H1 (cell line): ENCODE results near the gene FAM216A. TPM values are rescaled to one million over a fixed set of nuclear protein-coding genes. Genes with fewer than 3 reads are reported as not detected.
A peak's percentile ranks its signal among the peaks of the same experiment; 100 is the strongest.

Source experiments
- CTCF ChIA-PET: fragments of 300-600 bp; sonication (Branson Sonifier 250); formaldehyde crosslinking; loops from one replicate; lab custom pipeline; 2021; ENCODE audit not compliant: partially characterized antibody; lab: Charles Lee
- POLR2A ChIA-PET: fragments of 300-600 bp; sonication (Branson Sonifier 250); formaldehyde crosslinking; loops from one replicate; lab custom pipeline; 2021; ENCODE audit warnings: inconsistent platforms; ENCODE audit not compliant: partially characterized antibody; lab: Charles Lee
- DNase-seq, 2 experiments: peaks; one replicate each; pipeline versions ENCODE4 v3.0.0 to v3.0.0-alpha.2; 2010 to 2022; ENCODE audit warnings: low spot score in 2 of 2, low read depth in 1 of 2, mixed read lengths in 1 of 2
- FAIRE-seq: peaks from 2 replicates; lab custom pipeline; 2011; peaks lifted over from hg19 to GRCh38; lab: Jason Lieb, UNC
- H2AFZ ChIP-seq: 2 replicates; pipeline ENCODE4 v1.8.1; 2012; ENCODE audit warnings: low read length, inconsistent platforms
- H2AK5ac ChIP-seq: 2 replicates; pipeline ENCODE4 v1.6.1; 2013; ENCODE audit warnings: low read depth, low read length
- H2BK120ac ChIP-seq: replicated peaks from 2 replicates; pipeline ENCODE3; 2013; ENCODE audit warnings: low read depth, low read length, inconsistent platforms
- H2BK12ac ChIP-seq: 2 replicates; pipeline ENCODE4 v1.6.1; 2013; ENCODE audit warnings: low read depth, low read length
- H2BK15ac ChIP-seq: 2 replicates; pipeline ENCODE4 v1.6.1; 2013; ENCODE audit warnings: low read length
- H2BK20ac ChIP-seq: 2 replicates; pipeline ENCODE4 v1.6.1; 2013; ENCODE audit warnings: low read length
- H2BK5ac ChIP-seq: 2 replicates; pipeline ENCODE4 v1.6.1; 2013; ENCODE audit warnings: low read depth, low read length
- H3K14ac ChIP-seq: 2 replicates; pipeline ENCODE4 v1.6.1; 2013; ENCODE audit warnings: inconsistent platforms; ENCODE audit not compliant: insufficient read length
- H3K18ac ChIP-seq: 2 replicates; pipeline ENCODE4 v1.6.1; 2013; ENCODE audit warnings: low read length; ENCODE audit errors: extremely low read depth
- H3K23ac ChIP-seq: 2 replicates; pipeline ENCODE4 v1.6.1; 2013; ENCODE audit warnings: inconsistent platforms; ENCODE audit not compliant: insufficient read length
- H3K23me2 ChIP-seq: 2 replicates; pipeline ENCODE4 v1.6.1; 2013; ENCODE audit warnings: low read depth, low read length
- H3K27ac ChIP-seq: 2 replicates; pipeline ENCODE4 v1.6.1; 2011; ENCODE audit warnings: low read depth, low read length, inconsistent platforms
- H3K27me3 ChIP-seq, 4 experiments: replicated peaks in 1 of 4; 1 replicate in 1 of 4; 2 replicates in 3 of 4; pipeline versions ENCODE4 v1.6.1 to v1.8.1; 2011 to 2013; ENCODE audit warnings: low read length in 3 of 4, mild to moderate bottlenecking in 3 of 4, inconsistent platforms in 2 of 4, mixed read lengths in 2 of 4, moderate library complexity in 1 of 4; ENCODE audit not compliant: control insufficient read depth in 3 of 4, insufficient read depth in 3 of 4; ENCODE audit errors: extremely low read depth in 1 of 4
- H3K36me3 ChIP-seq, 4 experiments: 2 replicates each; pipeline versions ENCODE4 v1.6.1 to v1.8.1; 2011 to 2013; ENCODE audit warnings: mild to moderate bottlenecking in 4 of 4, low read length in 3 of 4, moderate library complexity in 2 of 4, control low read depth in 1 of 4, inconsistent platforms in 1 of 4; ENCODE audit not compliant: insufficient read depth in 4 of 4, control insufficient read depth in 2 of 4
- H3K4ac ChIP-seq: replicated peaks from 2 replicates; pipeline ENCODE3; 2013; ENCODE audit warnings: low read length, low read depth, mixed read lengths, inconsistent platforms; ENCODE audit not compliant: insufficient read length
- H3K4me1 ChIP-seq, 4 experiments: replicated peaks in 1 of 4; 1 replicate in 1 of 4; 2 replicates in 3 of 4; pipeline versions ENCODE4 v1.6.1 to v1.8.1; 2011 to 2013; ENCODE audit warnings: low read length in 3 of 4, inconsistent platforms in 2 of 4, mixed read lengths in 1 of 4; ENCODE audit not compliant: insufficient read depth in 4 of 4, control insufficient read depth in 3 of 4
- H3K4me2 ChIP-seq, 2 experiments: 2 replicates each; pipeline versions ENCODE4 v1.6.1 to v1.8.1; 2011 to 2013; ENCODE audit warnings: low read depth in 2 of 2, low read length in 2 of 2, control low read depth in 1 of 2, inconsistent platforms in 1 of 2, mild to moderate bottlenecking in 1 of 2; ENCODE audit not compliant: insufficient read depth in 1 of 2
- H3K4me3 ChIP-seq, 4 experiments: fragments of 200-600, 300-600 bp in 1 of 4; sonication (generic), shearing (Covaris generic), sonication (Bioruptor Twin) in 1 of 4; 2 replicates each; pipeline versions ENCODE4 v1.5.1 to v1.8.1; 2011 to 2016; ENCODE audit warnings: low read length in 4 of 4, low read depth in 3 of 4, control low read depth in 2 of 4, inconsistent platforms in 2 of 4, mild to moderate bottlenecking in 2 of 4, mixed read lengths in 1 of 4, moderate library complexity in 1 of 4; ENCODE audit not compliant: insufficient read depth in 2 of 4; ENCODE audit errors: extremely low read depth in 1 of 4
- H3K56ac ChIP-seq: replicated peaks from 2 replicates; pipeline ENCODE3; 2013; ENCODE audit warnings: low read depth, mild to moderate bottlenecking, mixed read lengths, low read length, inconsistent platforms; ENCODE audit not compliant: insufficient read length
- H3K79me1 ChIP-seq: 2 replicates; pipeline ENCODE4 v1.6.1; 2013; ENCODE audit warnings: low read depth, low read length, control low read depth
- H3K79me2 ChIP-seq, 2 experiments: 2 replicates each; pipeline versions ENCODE4 v1.6.1 to v1.8.1; 2012 to 2013; ENCODE audit warnings: low read length in 2 of 2, mild to moderate bottlenecking in 2 of 2, inconsistent platforms in 1 of 2; ENCODE audit not compliant: insufficient read depth in 2 of 2, control insufficient read depth in 1 of 2
- H3K9ac ChIP-seq, 4 experiments: replicated peaks in 1 of 4; 1 replicate in 1 of 4; 2 replicates in 3 of 4; pipeline versions ENCODE4 v1.6.1 to v1.8.1; 2011 to 2013; ENCODE audit warnings: low read depth in 3 of 4, low read length in 3 of 4, control low read depth in 2 of 4, mild to moderate bottlenecking in 2 of 4, moderate library complexity in 2 of 4, inconsistent platforms in 1 of 4; ENCODE audit errors: extremely low read depth in 1 of 4
- H3K9me3 ChIP-seq, 2 experiments: 2 replicates each; pipeline versions ENCODE4 v1.6.1 to v1.8.1; 2012 to 2013; ENCODE audit warnings: mild to moderate bottlenecking in 2 of 2, moderate library complexity in 2 of 2, control low read depth in 1 of 2, inconsistent platforms in 1 of 2, low read depth in 1 of 2, low read length in 1 of 2, mixed read lengths in 1 of 2; ENCODE audit not compliant: insufficient read depth in 2 of 2
- H4K20me1 ChIP-seq, 2 experiments: replicated peaks in 1 of 2; 2 replicates each; pipeline versions ENCODE3 to v1.8.1; 2011 to 2013; ENCODE audit warnings: inconsistent platforms in 2 of 2, low read length in 2 of 2, mild to moderate bottlenecking in 1 of 2; ENCODE audit not compliant: insufficient read depth in 2 of 2, control insufficient read depth in 1 of 2
- H4K5ac ChIP-seq: 2 replicates; pipeline ENCODE4 v1.6.1; 2013; ENCODE audit warnings: low read length, low read depth, mixed read lengths, inconsistent platforms; ENCODE audit not compliant: insufficient read length
- H4K8ac ChIP-seq: 2 replicates; pipeline ENCODE4 v1.8.0; 2013; ENCODE audit warnings: mild to moderate bottlenecking, moderate library complexity, low read length, inconsistent platforms; ENCODE audit not compliant: insufficient read depth; ENCODE audit errors: extremely low read depth
- H4K91ac ChIP-seq: replicated peaks from 2 replicates; pipeline ENCODE3; 2013; ENCODE audit warnings: low read length, mixed read lengths, inconsistent platforms; ENCODE audit not compliant: insufficient read length
- SAP30 ChIP-seq: fragments of 300-600 bp; sonication (generic); IDR thresholded peaks from 2 replicates; pipeline ENCODE4 v1.7.1; 2012; ENCODE audit warnings: low read length, moderate library complexity, mild to moderate bottlenecking, inconsistent platforms; ENCODE audit not compliant: insufficient read depth, insufficient replicate concordance
- TEAD4 ChIP-seq: IDR thresholded peaks from 2 replicates; pipeline ENCODE4 v1.6.1; 2012; ENCODE audit warnings: low read depth, low read length, inconsistent platforms, mixed read lengths
- WGBS, 2 experiments: shearing (Covaris generic) in 1 of 2; methylation state at CpG; one replicate each; pipeline versions ENCODE4 v1.1.6 to v1.1.7; 2013 to 2015; ENCODE audit warnings: low lambda C conversion rate in 2 of 2, mixed read lengths in 2 of 2, inconsistent platforms in 1 of 2, low coverage in 1 of 2, missing lambda C conversion rate in 1 of 2; ENCODE audit not compliant: insufficient replicate concordance in 2 of 2, insufficient coverage in 1 of 2, insufficient read length in 1 of 2; ENCODE audit errors: extremely low coverage in 1 of 2, missing lambda C conversion rate in 1 of 2; 5-methylcytosine and 5-hydroxymethylcytosine counted together
- polyA plus RNA-seq, 7 experiments: library from polyadenylated mRNA; depleted of rRNA in 3 of 7; stranded (reverse) in 5 of 7; unstranded in 2 of 7; fragments of >200 nt in 5 of 7; fragments of 200-250 nt in 2 of 7; gene quantifications; 1 replicate in 5 of 7; 2 replicates in 1 of 7; 4 replicates in 1 of 7; pipeline versions ENCODE4 v1.2.1 to v1.2.3, GENCODE V29; 2011 to 2013; ENCODE audit warnings: missing spikeins in 2 of 7, mixed read lengths in 2 of 7
- total RNA-seq: library from RNA; stranded (reverse); fragmentation: NEBNext Ultra II Directional; extraction: Animal tissue kit (Norgen Biotek cat#: 25700); gene quantifications from 2 replicates; pipeline ENCODE4 v1.2.1, GENCODE V29; 2021

Gene FAM216A
- total and polyA plus RNA-seq, 2 of the 8 experiments (the other 6 are each of a cell fraction or from before 2014, with no cell fraction given): 19.8 to 24.6 TPM

DNA sequence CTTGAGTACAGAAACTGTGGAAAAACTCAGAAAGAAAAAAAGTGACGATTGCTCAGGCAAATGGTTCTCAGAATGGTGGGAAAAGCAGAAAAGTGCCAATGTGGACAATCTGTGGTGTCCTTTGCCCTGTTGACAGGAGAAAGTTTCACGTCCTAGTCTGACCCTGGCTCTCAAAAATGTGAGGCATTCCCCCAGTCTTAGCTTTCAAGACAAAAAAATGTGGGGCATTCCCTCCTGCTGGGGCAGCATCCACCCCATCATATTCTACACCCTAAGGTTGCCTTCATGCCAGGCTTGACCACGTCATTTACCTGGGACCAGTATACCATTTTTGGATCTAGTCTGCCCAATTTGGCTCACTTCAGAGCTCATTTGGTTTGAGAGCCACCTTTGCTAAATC, 44.4 kb upstream of the FAM216A start:
- 62% methylated on average over 3 of the region's 3 CpGs; no CpG with 5 or more reads in 1 of the 2 experiments for WGBS, 2 experiments
- peak in 1 of 2 experiments; percentile 21 for DNase-seq
- Histone ChIP-seq H2BK120ac (no peak overlapping the region), H2AFZ (peak overlapping the region; percentile 75; the same call in 1 of the 2 replicates), H3K14ac (no peak overlapping the region), H3K27me3 (no peaks in the 10 kb centered on the region), H3K27ac (no peak overlapping the region), H3K9ac (no peak overlapping the region; a peak in 1 of 7 replicates), H2AK5ac (no peak overlapping the region), H4K8ac (no peak overlapping the region), H3K23me2 (no peaks in the 10 kb centered on the region), H3K79me1 (no peaks in the 10 kb centered on the region), H4K20me1 (no peaks in the 10 kb centered on the region), H2BK12ac (0 out of 2 replicates have a peak overlapping the region, but pooled peaks have one; percentile 18)
- POLR2A ChIA-PET: interaction anchor here (0.7 to 2.7 kb wide), 6 partner anchors 20 to 83 kb away, joined by 3 to 10 read pairs (median 3); partner anchors contain the start of genes ANAPC7, FAM216A and GPN3
- TF ChIP-seq SAP30 (no peak), TEAD4 (peak; percentile 74)
- TF ChIP-seq, all 59 proteins: peak for 1
- H3K23ac ChIP-seq: no peak overlapping the region
- H2BK15ac ChIP-seq: no peak overlapping the region
- no peak overlapping the region for H3K4ac ChIP-seq
- no peaks in the 10 kb centered on the region for H3K9me3 ChIP-seq
- CTCF ChIA-PET: interaction anchor here (0.7 to 1.3 kb wide), 4 partner anchors 9 to 142 kb away, joined by 3 read pairs; no protein-coding TSS in a partner anchor
- H3K4me2 ChIP-seq: peak overlapping the region in 1 of 2 experiments; percentile 20; a peak in 1 of 4 replicates
- H4K91ac ChIP-seq: no peak overlapping the region
- H3K4me3 ChIP-seq: no peak overlapping the region
- H3K4me1 ChIP-seq: peaks cover 3 to 5% (median 3%) of the 10 kb centered on the region in 4 experiments; a peak in 4 of 7 replicates
- FAIRE-seq: no peak
- no peak overlapping the region for H4K5ac ChIP-seq
- no peaks in the 10 kb centered on the region for H3K36me3 ChIP-seq
- H3K56ac ChIP-seq: no peak overlapping the region
- H2BK5ac ChIP-seq: no peak overlapping the region
- H2BK20ac ChIP-seq: 0 out of 2 replicates have a peak overlapping the region, but pooled peaks have one; percentile 9
- H3K18ac ChIP-seq: no peak overlapping the region
- no peaks in the 10 kb centered on the region for H3K79me2 ChIP-seq
